ENCODE results near the gene USP10. TPM values are rescaled to one million over a fixed set of nuclear protein-coding genes. Genes with fewer than 3 reads are reported as not detected.

Gene USP10
- polyA plus RNA-seq, 2 of the 4 experiments (the other 2 are of a cell fraction): 61.5 to 93.5 TPM

GRCh38 chr16:84768808-84769197 lies 69.0 kb downstream of the USP10 start:
- Histone ChIP-seq H3K4me3 (no peak overlapping the region), H3K4me1 (no peaks in the 10 kb centered on the region), H3K9me3 (no peaks in the 10 kb centered on the region), H3K27ac (no peak overlapping the region), H3K4me2 (no peak overlapping the region)
- ChIA-PET CTCF (interaction anchor here (0.5 to 2.7 kb wide), 8 partner anchors 15 to 275 kb away, joined by 3 to 17 read pairs (median 5); no protein-coding TSS in a partner anchor), POLR2A (interaction anchor here (0.6 kb wide), 1 partner anchor 27 kb away, joined by 5 read pairs; no protein-coding TSS in a partner anchor)
- WGBS (ENCODE audit: missing lambda C conversion rate): 95% methylated on average over 4 of the region's 4 CpGs
- TF ChIP-seq NR3C1 (IDR thresholded peaks at IDR 0.05) (no peak), KDM5A (IDR thresholded peaks at IDR 0.05) (no peak), CHD2 (IDR thresholded peaks at IDR 0.05; ENCODE audit: low read length, partially characterized antibody) (no peak), HOXB5 (CRISPR knock-in tag; IDR thresholded peaks at IDR 0.05) (no peak), MAZ (IDR thresholded peaks at IDR 0.05; ENCODE audit: borderline replicate concordance, low read depth, low read length) (no peak), REST (IDR thresholded peaks at IDR 0.05) (no peak), CEBPB (IDR thresholded peaks at IDR 0.05) (no peak)
- ATAC-seq: no peak
- no peak for FAIRE-seq
- DNase-seq (ENCODE audit: low read depth in 1 of 2, low spot score in 1 of 2): no peak

DNA sequence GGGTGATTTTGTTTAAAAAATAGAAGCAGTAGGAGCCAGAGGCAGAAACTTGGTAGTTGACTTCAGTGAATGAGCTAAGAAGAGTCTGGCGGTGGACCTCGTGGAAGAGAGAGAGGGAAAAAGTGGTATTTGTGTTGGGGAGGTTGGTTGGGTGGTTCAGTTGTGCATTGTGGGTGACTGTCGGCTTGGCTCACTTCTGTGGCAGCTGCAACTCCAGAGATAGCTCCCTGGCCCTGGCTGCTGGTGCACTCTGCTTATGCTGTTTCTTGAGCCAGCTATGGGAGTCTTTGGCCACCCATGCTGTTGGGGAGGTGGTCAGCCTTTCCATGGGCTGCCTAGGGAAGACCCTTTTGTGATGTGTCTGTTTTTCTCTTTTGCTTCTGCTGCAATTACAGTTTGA lies 69.6 kb downstream of the USP10 start:
- H3K4me2 ChIP-seq: no peak overlapping the region
- no peaks in the 10 kb centered on the region for H3K4me1 ChIP-seq
- ATAC-seq: no peak
- POLR2A ChIA-PET: interaction anchor here (0.6 kb wide), 1 partner anchor 27 kb away, joined by 5 read pairs; no protein-coding TSS in a partner anchor
- CTCF ChIA-PET: interaction anchor here (0.5 to 2.7 kb wide), 10 partner anchors 15 to 486 kb away, joined by 3 to 17 read pairs (median 4); no protein-coding TSS in a partner anchor
- no peak for DNase-seq (ENCODE audit: low read depth in 1 of 2, low spot score in 1 of 2)
- H3K4me3 ChIP-seq: no peak overlapping the region
- H3K9me3 ChIP-seq: no peaks in the 10 kb centered on the region
- no peak for FAIRE-seq
- 94% methylated on average over 3 of the region's 3 CpGs for WGBS (ENCODE audit: missing lambda C conversion rate)
- TF ChIP-seq ZC3H11A (IDR thresholded peaks at IDR 0.05): no peak
- TF ChIP-seq EP300 (IDR thresholded peaks at IDR 0.05): no peak
- no peak overlapping the region for H3K27ac ChIP-seq

DNA sequence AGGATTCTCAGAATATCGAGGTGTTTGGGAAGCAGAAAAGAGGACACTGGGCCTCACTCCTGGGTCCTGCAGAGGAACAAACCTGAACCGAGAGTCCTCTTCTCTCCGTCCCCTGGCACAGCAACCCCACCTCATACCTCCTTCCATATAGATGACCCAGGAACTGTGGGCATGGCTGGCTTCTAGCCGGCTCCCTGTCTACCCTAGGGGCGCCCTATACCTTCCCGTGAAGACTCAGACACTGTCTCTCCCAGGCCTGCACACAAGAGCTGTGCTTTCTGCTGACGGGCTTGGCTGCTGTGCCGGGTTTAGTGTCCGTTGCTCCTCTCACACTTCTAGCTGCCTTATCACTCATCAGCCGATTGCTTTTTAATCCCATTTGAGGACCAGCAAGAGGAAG lies 73.5 kb downstream of the USP10 start:
- TF ChIP-seq RFX5 (IDR thresholded peaks at IDR 0.05): no peak
- ChIA-PET CTCF (interaction anchor here (0.9 to 6.5 kb wide), 8 partner anchors 8 to 480 kb away, joined by 3 to 55 read pairs (median 5); no protein-coding TSS in a partner anchor), POLR2A (interaction anchor here (1.9 kb wide), 1 partner anchor 46 kb away, joined by 5 read pairs; the partner anchor contains the start of gene CRISPLD2)
- 95% methylated on average over 10 of the region's 10 CpGs for WGBS (ENCODE audit: missing lambda C conversion rate)
- Histone ChIP-seq H3K27ac (no peak overlapping the region), H3K9me3 (no peaks in the 10 kb centered on the region), H3K4me3 (no peak overlapping the region), H3K4me1 (no peaks in the 10 kb centered on the region), H3K4me2 (no peak overlapping the region)
- FAIRE-seq (no peak), ATAC-seq (peak in 1 of 2 experiments; percentile 57; a peak in 3 of 6 replicates), DNase-seq (ENCODE audit: low read depth in 1 of 2, low spot score in 1 of 2) (no peak)

DNA sequence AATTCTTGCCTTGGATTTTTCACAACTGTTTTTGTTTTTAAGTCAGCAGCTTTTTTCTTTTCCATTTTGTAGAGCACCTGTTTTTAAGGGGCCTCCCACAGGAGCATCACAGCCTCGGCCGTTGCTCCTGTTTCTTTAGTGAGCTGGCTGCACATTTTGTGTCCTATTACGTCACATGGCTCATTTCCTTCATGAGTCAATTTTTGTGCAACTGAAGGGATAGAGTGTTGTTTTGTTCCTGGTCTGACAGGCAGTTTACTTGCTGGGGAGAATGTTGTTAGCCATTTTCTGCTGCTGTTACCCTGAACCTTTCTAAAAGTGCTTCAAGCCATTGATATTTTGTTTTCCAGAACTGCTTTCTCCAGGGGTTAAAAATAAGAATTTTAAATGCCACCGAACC lies 75.0 kb downstream of the USP10 start:
- DNase-seq (ENCODE audit: low read depth in 1 of 2, low spot score in 1 of 2): no peak
- Histone ChIP-seq H3K27ac (no peak overlapping the region), H3K9me3 (no peaks in the 10 kb centered on the region), H3K4me1 (no peaks in the 10 kb centered on the region), H3K4me2 (no peak overlapping the region), H3K4me3 (no peak overlapping the region)
- FAIRE-seq: no peak
- TF ChIP-seq RFX5 (IDR thresholded peaks at IDR 0.05): no peak
- no peak for TF ChIP-seq KDM5A (IDR thresholded peaks at IDR 0.05)
- 0 out of 4 replicates have a peak, but pooled peaks of 1 of the 2 experiments have one; percentile 11 for TF ChIP-seq CEBPB (IDR thresholded peaks at IDR 0.05)
- TF ChIP-seq, protein P1, sequence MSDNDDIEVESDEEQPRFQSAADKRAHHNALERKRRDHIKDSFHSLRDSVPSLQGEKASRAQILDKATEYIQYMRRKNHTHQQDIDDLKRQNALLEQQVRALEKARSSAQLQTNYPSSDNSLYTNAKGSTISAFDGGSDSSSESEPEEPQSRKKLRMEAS (IDR thresholded peaks at IDR 0.05): no peak
- no peak for TF ChIP-seq NR3C1 (IDR thresholded peaks at IDR 0.05)
- TF ChIP-seq USF2 (IDR thresholded peaks at IDR 0.05): no peak
- POLR2A ChIA-PET: no interaction called here
- ATAC-seq: no peak
- WGBS (ENCODE audit: missing lambda C conversion rate): 72% methylated on average over 4 of the region's 4 CpGs
- CTCF ChIA-PET: interaction anchor here (2.3 to 6.5 kb wide), 4 partner anchors 10 to 196 kb away, joined by 6 to 55 read pairs (median 14); no protein-coding TSS in a partner anchor

Data from A549 (cell line).